OCI-LY7 (cell line): ENCODE measurements around the gene CCDC201. TPM values are rescaled to one million over a fixed set of nuclear protein-coding genes. Genes with fewer than 3 reads are reported as not detected.

Experiments
- BruUV-seq: library from RNA; stranded (reverse); fragments of 400-500 nt; replicated peaks from 2 replicates; lab custom pipeline; 2021; lab: Mats Ljungman, UMichigan
- CTCF ChIA-PET: fragments of 300-600 bp; sonication (Branson Sonifier 250); formaldehyde crosslinking; loops from one replicate; lab custom pipeline; 2022; ENCODE audit warnings: antibody characterized with exemption; ENCODE audit not compliant: unreplicated experiment; lab: Charles Lee
- POLR2A ChIA-PET: fragments of 300-600 bp; sonication (Branson Sonifier 250); formaldehyde crosslinking; loops from one replicate; lab custom pipeline; 2022; ENCODE audit warnings: antibody characterized with exemption; lab: Charles Lee
- DNase-seq: peaks from one replicate; pipeline ENCODE4 v3.0.0-alpha.2; 2015; ENCODE audit warnings: low spot score
- H2AFZ ChIP-seq: fragments of 200-600 bp; sonication (generic), shearing (Covaris generic); 2 replicates; pipeline ENCODE4 v1.6.1; 2014; ENCODE audit warnings: mild to moderate bottlenecking, antibody characterized with exemption, low read length, moderate library complexity
- H3K27ac ChIP-seq: fragments of 200-600 bp; sonication (generic); 2 replicates; pipeline ENCODE4 v1.5.1; 2014; ENCODE audit warnings: mixed run types, low read depth, mild to moderate bottlenecking, moderate library complexity, low read length, inconsistent platforms; ENCODE audit not compliant: poor library complexity, severe bottlenecking
- H3K36me3 ChIP-seq: fragments of 200-600 bp; sonication (generic); 2 replicates; pipeline ENCODE4 v1.6.1; 2014; ENCODE audit warnings: mild to moderate bottlenecking, antibody characterized with exemption, low read length, moderate library complexity, mixed read lengths; ENCODE audit not compliant: insufficient read depth
- H3K4me1 ChIP-seq: fragments of 200-600 bp; sonication (generic); 2 replicates; pipeline ENCODE4 v1.5.1; 2014; ENCODE audit warnings: mild to moderate bottlenecking, low read length; ENCODE audit not compliant: insufficient read depth, poor library complexity, severe bottlenecking
- H3K4me2 ChIP-seq: fragments of 200-600 bp; sonication (generic); 2 replicates; pipeline ENCODE4 v1.6.1; 2014; ENCODE audit warnings: mild to moderate bottlenecking, low read length
- H3K4me3 ChIP-seq: fragments of 200-600 bp; sonication (generic); 2 replicates; pipeline ENCODE4 v1.5.1; 2014; ENCODE audit warnings: mild to moderate bottlenecking, low read depth, low read length; ENCODE audit not compliant: poor library complexity, severe bottlenecking
- H3K79me2 ChIP-seq: fragments of 200-600 bp; sonication (generic); 2 replicates; pipeline ENCODE4 v1.6.1; 2016; ENCODE audit warnings: low read depth, mild to moderate bottlenecking, low read length, moderate library complexity, mixed read lengths; ENCODE audit not compliant: insufficient read depth
- H3K9me2 ChIP-seq: fragments of 200-600 bp; sonication (generic); 2 replicates; pipeline ENCODE4 v1.6.1; 2016; ENCODE audit warnings: mild to moderate bottlenecking, low read length, mixed read lengths; ENCODE audit not compliant: insufficient read depth
- H3K9me3 ChIP-seq: fragments of 200-600 bp; sonication (generic); 2 replicates; pipeline ENCODE4 v1.6.1; 2014; ENCODE audit warnings: mild to moderate bottlenecking, mixed run types, low read length, mixed read lengths
- H4K20me1 ChIP-seq: fragments of 200-600 bp; sonication (generic); 2 replicates; pipeline ENCODE4 v1.6.1; 2014; ENCODE audit warnings: mild to moderate bottlenecking, antibody characterized with exemption, low read length, moderate library complexity, mixed read lengths; ENCODE audit not compliant: insufficient read depth
- EZH2phosphoT487 ChIP-seq: fragments of 200-600 bp; sonication (generic); IDR thresholded peaks from 2 replicates; pipeline ENCODE4 v1.6.1; 2018; ENCODE audit warnings: low read depth, borderline replicate concordance, mild to moderate bottlenecking, mixed run types, antibody characterized with exemption, low read length, moderate library complexity, mixed read lengths
- intact Hi-C: fragments of 100-400 bp; cut with micrococcal nuclease; formaldehyde crosslinking; loops from one replicate; pipeline ENCODE4 v1.10.0; 2022; ENCODE audit not compliant: unreplicated experiment
- total RNA-seq, 2 experiments: library from RNA; depleted of rRNA in 1 of 2; stranded (reverse); fragments of >200 nt in 1 of 2; shearing (Covaris generic) in 1 of 2; gene quantifications; 2 replicates each; pipeline ENCODE4 v1.2.3, GENCODE V29; 2014 to 2022
- TF ChIP-seq, protein P1 (sequence below): fragments of 200-600 bp; sonication (generic); conservative IDR thresholded peaks from 2 replicates; pipeline ENCODE4 v1.5.1; 2014; ENCODE audit warnings: mild to moderate bottlenecking, antibody characterized with exemption, low read length, moderate library complexity, mixed read lengths

The CCDC201 gene
- total RNA-seq, 2 experiments from 2014 or later = not detected

DNA sequence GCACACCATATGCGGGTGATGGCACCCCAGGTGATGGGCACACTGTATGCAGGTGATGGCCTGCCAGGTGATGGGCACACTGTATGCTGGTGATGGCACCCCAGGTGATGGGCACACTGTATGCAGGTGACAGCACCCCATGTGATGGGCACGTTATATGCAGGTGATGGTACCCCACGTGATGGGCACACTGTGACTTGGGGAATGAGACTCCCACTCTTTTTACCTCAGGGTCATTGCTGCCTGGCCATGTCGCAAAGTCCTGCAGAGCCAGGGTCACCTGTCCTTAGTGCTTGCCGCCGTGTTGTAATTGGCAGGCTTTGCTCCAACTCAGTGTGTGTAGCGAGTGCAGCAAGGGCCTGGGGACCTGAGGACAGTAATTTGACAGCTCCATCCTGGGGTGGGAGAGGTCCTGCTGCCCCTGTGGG is 7.6 kb upstream of the CCDC201 start:
- H3K9me2 ChIP-seq = no peaks in the 10 kb centered on the region
- POLR2A ChIA-PET = no interaction called here
- H3K4me1 ChIP-seq = no peaks in the 10 kb centered on the region
- no peaks in the 10 kb centered on the region for H3K36me3 ChIP-seq
- BruUV-seq = no TSS peak
- TF ChIP-seq EZH2phosphoT487 = no peak
- TF ChIP-seq, protein P1, sequence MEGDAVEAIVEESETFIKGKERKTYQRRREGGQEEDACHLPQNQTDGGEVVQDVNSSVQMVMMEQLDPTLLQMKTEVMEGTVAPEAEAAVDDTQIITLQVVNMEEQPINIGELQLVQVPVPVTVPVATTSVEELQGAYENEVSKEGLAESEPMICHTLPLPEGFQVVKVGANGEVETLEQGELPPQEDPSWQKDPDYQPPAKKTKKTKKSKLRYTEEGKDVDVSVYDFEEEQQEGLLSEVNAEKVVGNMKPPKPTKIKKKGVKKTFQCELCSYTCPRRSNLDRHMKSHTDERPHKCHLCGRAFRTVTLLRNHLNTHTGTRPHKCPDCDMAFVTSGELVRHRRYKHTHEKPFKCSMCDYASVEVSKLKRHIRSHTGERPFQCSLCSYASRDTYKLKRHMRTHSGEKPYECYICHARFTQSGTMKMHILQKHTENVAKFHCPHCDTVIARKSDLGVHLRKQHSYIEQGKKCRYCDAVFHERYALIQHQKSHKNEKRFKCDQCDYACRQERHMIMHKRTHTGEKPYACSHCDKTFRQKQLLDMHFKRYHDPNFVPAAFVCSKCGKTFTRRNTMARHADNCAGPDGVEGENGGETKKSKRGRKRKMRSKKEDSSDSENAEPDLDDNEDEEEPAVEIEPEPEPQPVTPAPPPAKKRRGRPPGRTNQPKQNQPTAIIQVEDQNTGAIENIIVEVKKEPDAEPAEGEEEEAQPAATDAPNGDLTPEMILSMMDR = no peak
- H2AFZ ChIP-seq = no peak overlapping the region
- H3K4me2 ChIP-seq = no peak overlapping the region
- CTCF ChIA-PET = no interaction called here
- DNase-seq = no peak
- H3K4me3 ChIP-seq = no peak overlapping the region
- H3K9me3 ChIP-seq = no peaks in the 10 kb centered on the region
- no peaks in the 10 kb centered on the region for H4K20me1 ChIP-seq
- intact Hi-C loops = no loop called here
- H3K79me2 ChIP-seq = no peaks in the 10 kb centered on the region
- no peak overlapping the region for H3K27ac ChIP-seq

DNA sequence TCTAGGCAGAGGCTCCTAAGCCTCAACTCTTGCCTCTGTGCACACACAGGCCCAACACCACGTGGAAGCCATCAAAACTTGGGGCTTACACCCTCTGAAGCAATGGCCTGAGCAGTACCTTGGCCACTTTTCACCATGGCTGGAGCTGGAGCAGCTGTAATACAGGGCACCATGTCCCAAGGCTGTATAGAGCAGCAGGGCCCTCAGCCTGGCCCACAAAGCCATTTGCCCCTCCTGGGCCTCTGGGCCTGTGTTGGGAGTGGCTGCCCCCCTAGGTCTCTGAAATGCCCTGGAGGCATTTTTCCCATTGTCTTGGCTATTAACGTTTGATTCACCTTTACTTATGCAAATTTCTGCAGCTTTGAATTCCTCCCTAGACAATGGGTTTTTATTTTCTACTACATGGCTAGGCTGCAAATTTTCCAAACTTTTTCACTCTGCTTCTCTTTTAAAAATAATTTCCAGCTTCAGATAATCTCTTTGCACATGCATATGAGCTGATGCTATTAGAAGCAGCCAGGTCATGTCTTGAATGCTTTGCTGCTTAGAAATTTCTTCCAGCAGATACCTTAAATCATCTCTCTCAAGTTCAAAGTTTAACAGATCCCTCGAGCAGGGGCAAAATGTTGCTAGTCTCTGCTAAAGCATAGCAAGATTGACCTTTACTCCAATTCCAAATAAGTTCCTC is 5.7 kb upstream of the CCDC201 start:
- ChIA-PET POLR2A (interaction anchor here (1.3 kb wide), 1 partner anchor 8 kb away, joined by 5 read pairs; no protein-coding TSS in a partner anchor), CTCF (no interaction called here)
- intact Hi-C loops = no loop called here
- Histone ChIP-seq H3K79me2 (no peaks in the 10 kb centered on the region), H3K4me3 (no peak overlapping the region), H3K9me2 (no peaks in the 10 kb centered on the region), H3K27ac (no peak overlapping the region), H2AFZ (no peak overlapping the region), H4K20me1 (no peaks in the 10 kb centered on the region), H3K4me2 (no peak overlapping the region), H3K36me3 (no peaks in the 10 kb centered on the region), H3K4me1 (no peaks in the 10 kb centered on the region), H3K9me3 (no peaks in the 10 kb centered on the region)
- no peak for DNase-seq
- TF ChIP-seq, protein P1 = no peak
- TF ChIP-seq EZH2phosphoT487 = no peak
- BruUV-seq = no TSS peak

DNA sequence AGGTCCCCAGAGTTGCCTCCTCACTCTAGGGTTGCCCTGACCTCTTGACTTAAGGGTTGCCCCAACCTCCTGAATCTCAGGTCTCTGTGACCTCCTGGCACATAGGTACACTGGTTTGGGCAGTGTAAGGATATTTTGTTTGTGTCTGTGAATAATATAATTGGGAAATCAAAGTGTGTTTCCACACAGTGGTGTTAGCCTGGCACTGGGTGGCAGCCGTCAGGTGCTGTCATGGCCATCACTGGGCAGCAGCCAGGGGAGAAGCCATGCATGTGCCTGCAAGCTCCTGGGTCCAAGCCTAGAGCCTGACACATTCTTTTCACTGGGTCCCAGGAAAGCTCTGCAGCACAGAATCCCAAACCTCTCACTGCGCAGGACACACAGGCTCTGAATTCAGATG is 3.6 kb upstream of the CCDC201 start:
- no peaks in the 10 kb centered on the region for H3K36me3 ChIP-seq
- POLR2A ChIA-PET = no interaction called here
- no peak overlapping the region for H3K4me2 ChIP-seq
- H3K79me2 ChIP-seq = no peaks in the 10 kb centered on the region
- DNase-seq = no peak
- H2AFZ ChIP-seq = no peak overlapping the region
- H3K4me3 ChIP-seq = no peak overlapping the region
- no peaks in the 10 kb centered on the region for H3K9me3 ChIP-seq
- H3K9me2 ChIP-seq = no peaks in the 10 kb centered on the region
- no peaks in the 10 kb centered on the region for H3K4me1 ChIP-seq
- no peaks in the 10 kb centered on the region for H4K20me1 ChIP-seq
- intact Hi-C loops = no loop called here
- no peak for TF ChIP-seq EZH2phosphoT487
- TF ChIP-seq, protein P1 = no peak
- CTCF ChIA-PET = no interaction called here
- H3K27ac ChIP-seq = no peak overlapping the region
- no TSS peak for BruUV-seq
